C4-2B (cell line): ENCODE results near the gene CRK.

ENCODE experiments used
- CTCF ChIP-seq: fragments of 450-650 bp; conservative IDR thresholded peaks from 2 replicates; pipeline ENCODE4 v1.5.1; 2017; ENCODE audit warnings: mild to moderate bottlenecking
- ZFX ChIP-seq: fragments of 450-650 bp; IDR thresholded peaks from 2 replicates; pipeline ENCODE4 v1.6.1; 2017

GRCh38 chr17:1496869-1497268 is 40.8 kb upstream of the CRK start:
- TF ChIP-seq CTCF (no peak), ZFX (no peak)
